ENCODE results near the gene GPRC5D. TPM values are rescaled to one million over a fixed set of nuclear protein-coding genes. Genes with fewer than 3 reads are reported as not detected.

The GPRC5D gene
- total RNA-seq, 1 donor: not detected

DNA sequence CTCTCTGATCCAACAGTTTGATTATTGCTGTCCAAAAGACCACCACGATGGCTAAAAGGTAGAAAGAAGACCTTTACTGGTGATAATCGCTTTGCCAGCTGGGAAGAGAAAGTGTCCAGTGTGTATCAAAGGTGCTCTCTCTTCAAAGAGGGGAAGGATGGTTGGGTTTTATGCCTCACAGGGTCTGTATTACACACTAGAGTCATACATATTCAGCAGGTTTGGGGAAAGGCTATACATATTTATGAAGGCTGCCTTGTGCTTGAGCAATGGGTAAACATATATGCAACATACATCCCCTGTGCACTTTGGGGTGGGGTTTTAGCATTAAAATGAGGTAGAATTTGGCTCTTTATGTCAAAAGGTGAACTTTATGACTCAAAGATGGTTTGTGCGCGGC is 18.2 kb downstream of the GPRC5D start:
- DNase-seq (ENCODE audit: low read depth): no peak
- no peak overlapping the region for H3K4me3 ChIP-seq (ENCODE audit: low read depth, low read length)
- TF ChIP-seq, protein P1, sequence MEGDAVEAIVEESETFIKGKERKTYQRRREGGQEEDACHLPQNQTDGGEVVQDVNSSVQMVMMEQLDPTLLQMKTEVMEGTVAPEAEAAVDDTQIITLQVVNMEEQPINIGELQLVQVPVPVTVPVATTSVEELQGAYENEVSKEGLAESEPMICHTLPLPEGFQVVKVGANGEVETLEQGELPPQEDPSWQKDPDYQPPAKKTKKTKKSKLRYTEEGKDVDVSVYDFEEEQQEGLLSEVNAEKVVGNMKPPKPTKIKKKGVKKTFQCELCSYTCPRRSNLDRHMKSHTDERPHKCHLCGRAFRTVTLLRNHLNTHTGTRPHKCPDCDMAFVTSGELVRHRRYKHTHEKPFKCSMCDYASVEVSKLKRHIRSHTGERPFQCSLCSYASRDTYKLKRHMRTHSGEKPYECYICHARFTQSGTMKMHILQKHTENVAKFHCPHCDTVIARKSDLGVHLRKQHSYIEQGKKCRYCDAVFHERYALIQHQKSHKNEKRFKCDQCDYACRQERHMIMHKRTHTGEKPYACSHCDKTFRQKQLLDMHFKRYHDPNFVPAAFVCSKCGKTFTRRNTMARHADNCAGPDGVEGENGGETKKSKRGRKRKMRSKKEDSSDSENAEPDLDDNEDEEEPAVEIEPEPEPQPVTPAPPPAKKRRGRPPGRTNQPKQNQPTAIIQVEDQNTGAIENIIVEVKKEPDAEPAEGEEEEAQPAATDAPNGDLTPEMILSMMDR (IDR thresholded peaks at IDR 0.05; ENCODE audit: insufficient read depth, low read depth, low read length): no peak

DNA sequence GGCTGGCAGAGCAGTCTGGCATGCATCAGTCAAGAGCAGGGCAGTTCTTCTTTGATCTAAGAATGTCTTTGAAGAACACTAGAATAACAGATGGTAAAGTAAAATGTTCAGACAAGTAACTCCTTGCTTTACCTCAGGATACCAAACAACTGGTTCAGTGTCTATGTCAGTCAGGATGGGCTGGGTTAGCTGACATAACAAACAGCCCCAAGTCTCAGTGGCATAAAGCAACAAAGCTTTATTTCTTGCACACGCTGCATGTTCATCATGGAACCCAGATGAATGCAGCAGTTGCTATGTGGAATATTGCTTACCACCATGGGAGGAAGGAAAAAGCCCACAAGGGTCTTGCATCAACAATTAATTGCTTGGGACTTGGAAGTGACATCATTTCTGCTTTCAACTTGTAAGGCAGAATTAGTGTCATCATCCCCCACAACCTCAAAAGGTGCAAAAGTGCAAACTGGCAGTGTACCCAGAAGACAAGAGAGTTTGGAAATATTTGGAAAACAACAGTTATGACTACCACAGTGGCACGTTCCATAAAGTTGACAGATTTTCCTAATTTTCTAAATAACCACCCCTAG is 21.2 kb downstream of the GPRC5D start:
- TF ChIP-seq, protein P1 (IDR thresholded peaks at IDR 0.05; ENCODE audit: insufficient read depth, low read depth, low read length): no peak
- H3K4me3 ChIP-seq (ENCODE audit: low read depth, low read length): no peak overlapping the region
- no peak for DNase-seq (ENCODE audit: low read depth)

DNA sequence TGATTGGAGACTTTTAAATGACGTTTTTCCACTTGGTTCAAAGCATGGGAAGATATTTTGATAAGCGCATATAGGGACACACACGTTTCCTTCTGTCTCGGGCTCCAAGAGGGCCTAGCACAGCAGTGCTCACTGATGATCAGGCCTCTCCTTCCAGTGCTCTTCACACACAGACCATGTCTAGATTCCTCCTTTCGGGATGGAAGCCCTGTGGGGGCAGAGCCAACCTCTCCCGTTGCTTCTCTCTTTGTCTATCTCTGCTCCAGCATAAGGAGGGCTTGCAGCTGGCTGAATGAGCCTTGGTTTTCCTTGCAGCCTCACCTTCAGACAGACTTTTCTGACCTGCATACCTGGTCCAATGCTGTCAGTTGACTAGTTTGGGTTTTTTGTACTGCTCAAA is 22.3 kb downstream of the GPRC5D start:
- no peak for DNase-seq (ENCODE audit: low read depth)
- H3K4me3 ChIP-seq (ENCODE audit: low read depth, low read length): no peak overlapping the region
- TF ChIP-seq, protein P1 (IDR thresholded peaks at IDR 0.05; ENCODE audit: insufficient read depth, low read depth, low read length): no peak

DNA sequence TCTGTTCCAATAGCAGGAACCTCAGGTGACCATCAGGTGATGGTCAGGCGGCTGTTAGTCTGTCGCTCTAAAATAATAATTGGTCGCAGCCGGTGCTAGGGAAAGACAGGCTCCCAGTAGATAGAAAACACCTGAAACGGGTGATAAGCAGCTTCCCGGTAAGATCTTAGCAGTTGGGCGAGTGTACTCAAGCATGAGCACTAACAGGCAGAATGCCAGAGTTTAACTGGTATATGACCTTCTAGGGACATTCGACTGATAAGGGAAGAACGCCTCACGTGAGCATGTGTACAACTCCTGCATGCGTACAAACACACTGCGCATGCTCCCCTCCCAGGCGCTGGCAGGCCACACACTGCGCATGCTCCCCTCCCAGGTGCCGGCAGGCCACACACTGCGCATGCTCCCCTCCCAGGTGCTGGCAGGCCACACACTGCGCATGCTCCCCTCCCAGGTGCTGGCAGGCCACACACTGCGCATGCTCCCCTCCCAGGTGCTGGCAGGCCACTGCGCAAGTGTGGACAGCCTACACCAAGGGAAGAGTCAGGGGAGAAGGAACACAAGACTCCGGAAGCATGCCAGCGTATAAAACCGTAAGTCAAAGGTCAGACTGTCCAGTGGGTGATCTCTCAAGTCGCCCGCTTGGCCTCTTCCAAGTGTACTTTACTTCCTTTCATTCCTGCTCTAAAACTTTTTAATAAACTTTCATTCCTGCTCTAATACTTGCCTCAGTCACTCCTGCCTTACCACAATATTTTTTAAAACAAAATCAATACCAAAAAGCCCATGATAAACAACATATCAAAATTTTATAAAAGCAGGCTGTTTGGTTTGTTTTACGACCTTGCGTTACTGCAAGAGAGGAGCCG is 24.5 kb downstream of the GPRC5D start:
- TF ChIP-seq, protein P1 (IDR thresholded peaks at IDR 0.05; ENCODE audit: insufficient read depth, low read depth, low read length): no peak
- peak; percentile 93 for DNase-seq (ENCODE audit: low read depth)
- peak overlapping the region; percentile 60 for H3K4me3 ChIP-seq (ENCODE audit: low read depth, low read length)

DNA sequence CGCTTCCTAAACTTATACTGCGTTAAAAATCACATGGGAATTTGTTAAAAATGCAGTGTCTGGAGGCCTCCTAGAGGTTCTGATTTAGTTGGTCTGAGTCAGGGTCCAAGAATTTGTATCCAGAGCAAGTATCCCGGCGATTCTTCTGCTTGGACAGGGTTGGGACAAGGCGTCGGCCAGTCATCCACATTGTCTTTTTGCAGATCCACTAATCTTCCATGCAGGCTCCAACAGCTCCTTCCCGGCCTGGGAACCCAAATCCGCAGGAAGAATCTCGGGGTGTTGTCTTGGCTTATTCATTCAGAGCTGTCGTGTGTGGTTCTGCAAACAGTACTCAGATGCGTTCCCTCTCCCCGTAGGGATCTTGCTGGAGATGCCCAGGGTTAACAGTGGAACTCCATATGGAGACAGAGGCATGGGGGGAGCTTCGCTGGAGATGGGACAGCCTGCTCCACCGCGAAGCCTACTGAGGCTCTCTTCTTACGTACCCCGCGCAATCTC is 25.3 kb downstream of the GPRC5D start:
- peak; percentile 74 for DNase-seq (ENCODE audit: low read depth)
- peak overlapping the region; percentile 31 for H3K4me3 ChIP-seq (ENCODE audit: low read depth, low read length)
- TF ChIP-seq, protein P1 (IDR thresholded peaks at IDR 0.05; ENCODE audit: insufficient read depth, low read depth, low read length): no peak

DNA sequence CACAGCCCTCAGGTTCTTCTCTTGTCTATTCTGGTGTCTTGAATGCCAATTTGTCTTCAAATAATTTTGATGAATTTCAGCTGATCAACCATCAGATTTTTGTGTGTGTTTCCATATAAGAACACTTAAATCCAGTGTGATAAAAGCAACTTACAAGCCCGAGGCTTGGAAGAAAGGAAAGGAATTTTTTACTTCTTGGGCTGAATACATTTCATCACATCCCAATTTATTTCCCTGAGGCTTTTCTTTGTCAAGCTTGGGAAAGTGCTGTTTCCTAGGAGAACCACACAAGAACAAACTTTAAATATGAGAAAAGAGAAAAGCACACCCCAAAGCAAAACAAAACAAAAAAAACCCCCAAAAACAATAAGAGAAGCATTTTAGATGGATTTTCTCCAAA is 26.6 kb downstream of the GPRC5D start:
- DNase-seq (ENCODE audit: low read depth): peak; percentile 50
- TF ChIP-seq, protein P1 (IDR thresholded peaks at IDR 0.05; ENCODE audit: insufficient read depth, low read depth, low read length): no peak
- no peak overlapping the region for H3K4me3 ChIP-seq (ENCODE audit: low read depth, low read length)
